ENCODE data around the gene ITGB5.
A peak's percentile ranks its signal among the peaks of the same experiment; 100 is the strongest.
"Not testable (repeated sequence)": the region's sequence is repeated elsewhere in the genome, so short reads cannot be mapped to it uniquely, and the experiment has no call there.

Gene ITGB5

DNA sequence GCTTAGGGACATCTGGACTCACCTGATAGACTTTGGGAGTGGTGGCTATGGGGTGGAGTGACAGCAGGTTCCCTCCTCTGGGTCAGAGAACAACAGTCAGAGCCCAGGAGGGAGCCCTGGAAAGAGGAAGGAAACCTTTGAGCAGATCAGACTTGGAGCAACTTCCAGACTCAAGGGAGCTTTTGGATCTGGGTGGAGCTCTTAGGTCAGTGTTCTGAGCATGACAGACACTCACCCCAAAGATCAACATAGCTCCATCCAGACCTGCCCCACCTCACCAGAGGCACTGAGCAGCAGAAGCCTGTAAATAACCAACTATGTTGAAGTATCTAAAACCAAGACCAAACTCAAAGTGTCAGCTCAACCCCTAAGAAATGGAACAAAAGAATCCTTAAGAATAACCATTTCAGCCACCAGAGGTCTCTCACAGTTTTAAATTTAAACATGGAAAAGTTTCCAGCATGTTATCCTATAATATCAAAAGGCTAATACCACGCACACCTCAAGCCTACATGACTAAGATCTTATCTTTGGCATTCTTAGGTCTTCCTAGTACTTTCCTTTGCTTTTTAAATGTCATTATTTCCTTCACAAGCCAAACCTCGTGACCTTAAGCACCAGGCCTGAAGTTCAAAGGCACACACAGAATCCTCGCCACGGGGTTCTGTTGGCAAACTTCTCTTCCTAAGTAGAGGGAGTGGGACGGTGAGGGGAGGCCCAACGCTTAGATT is 100.5 kb downstream of the ITGB5 start:
- DNase-seq = no peak

DNA sequence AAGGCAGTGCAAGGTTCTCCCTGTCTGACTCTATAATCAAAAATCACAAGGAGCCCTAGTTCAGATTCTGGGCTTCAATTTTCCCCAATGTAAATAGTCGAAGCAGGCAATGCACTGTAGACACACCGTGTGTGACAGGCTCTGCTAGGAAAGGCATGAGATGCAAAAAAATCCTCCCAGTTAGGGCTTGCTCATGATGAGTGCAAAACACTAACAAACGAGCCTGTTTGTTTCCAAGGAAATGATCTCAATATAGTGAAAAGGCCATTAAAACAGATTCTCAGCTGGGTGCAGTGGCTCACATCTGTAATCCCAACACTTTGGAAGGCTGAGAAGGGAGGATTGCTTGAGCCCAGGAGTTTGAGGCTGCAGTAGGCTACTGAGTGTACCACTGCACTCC is 101.2 kb downstream of the ITGB5 start:
- no peak for DNase-seq

GRCh38 chr3:124784686-124785382 is 102.3 kb downstream of the ITGB5 start:
- no peak for DNase-seq

GRCh38 chr3:124783696-124784095 is 103.5 kb downstream of the ITGB5 start:
- no peak for DNase-seq

- not testable (repeated sequence) for DNase-seq
Observed at GRCh38 chr3:124782377-124782712, 104.8 kb downstream of the ITGB5 start.

DNA sequence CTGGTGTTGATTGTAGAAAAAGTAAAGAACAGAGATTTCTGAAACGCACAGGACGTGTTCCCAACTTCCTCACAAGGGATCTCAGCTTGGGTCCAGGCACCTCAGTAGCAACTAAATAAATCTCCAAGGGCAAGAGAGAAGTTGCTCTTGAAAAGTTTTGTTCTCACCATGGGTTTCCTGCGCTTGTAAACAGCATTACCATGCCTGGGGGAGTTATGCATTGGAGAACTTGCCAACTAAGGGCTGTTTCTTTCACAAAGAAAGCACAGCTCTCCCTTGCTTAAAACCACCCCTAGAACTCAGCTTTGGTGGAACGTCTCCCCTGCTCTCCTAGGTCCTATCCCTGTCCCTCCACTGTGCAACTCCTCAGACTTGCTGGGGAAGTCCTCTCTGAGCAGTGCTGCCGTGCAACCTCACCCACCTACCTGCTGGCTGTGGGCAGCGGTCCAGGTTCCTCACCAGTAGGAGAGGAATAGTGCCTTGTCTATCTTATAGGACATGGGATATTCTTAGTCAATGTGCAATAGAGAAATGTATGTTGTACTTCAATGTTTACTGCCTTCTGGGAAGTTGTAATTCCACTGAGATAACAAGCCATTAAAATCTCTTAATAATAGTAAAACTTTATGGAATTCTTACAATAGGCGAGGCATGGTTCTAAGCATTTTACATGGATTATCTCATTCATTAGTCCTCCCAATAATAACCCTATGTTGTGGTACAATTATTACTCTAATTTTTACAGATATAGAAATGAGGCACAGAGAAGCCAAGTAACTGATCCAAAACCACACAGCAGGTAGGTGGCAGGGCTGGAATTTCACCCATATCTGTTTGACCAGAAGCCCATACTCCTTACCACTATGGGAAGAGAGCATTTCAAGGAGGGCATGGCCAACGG is 105.4 kb downstream of the ITGB5 start:
- DNase-seq = no peak

GRCh38 chr3:124780761-124781475 is 106.2 kb downstream of the ITGB5 start:
- no peak for DNase-seq

- DNase-seq = peak; percentile 5
Observed at GRCh38 chr3:124780356-124780755, 106.8 kb downstream of the ITGB5 start.

- no peak for DNase-seq
Observed at GRCh38 chr3:124779751-124780191, 107.4 kb downstream of the ITGB5 start.

GRCh38 chr3:124779116-124779515 is 108.0 kb downstream of the ITGB5 start:
- no peak for DNase-seq

DNA sequence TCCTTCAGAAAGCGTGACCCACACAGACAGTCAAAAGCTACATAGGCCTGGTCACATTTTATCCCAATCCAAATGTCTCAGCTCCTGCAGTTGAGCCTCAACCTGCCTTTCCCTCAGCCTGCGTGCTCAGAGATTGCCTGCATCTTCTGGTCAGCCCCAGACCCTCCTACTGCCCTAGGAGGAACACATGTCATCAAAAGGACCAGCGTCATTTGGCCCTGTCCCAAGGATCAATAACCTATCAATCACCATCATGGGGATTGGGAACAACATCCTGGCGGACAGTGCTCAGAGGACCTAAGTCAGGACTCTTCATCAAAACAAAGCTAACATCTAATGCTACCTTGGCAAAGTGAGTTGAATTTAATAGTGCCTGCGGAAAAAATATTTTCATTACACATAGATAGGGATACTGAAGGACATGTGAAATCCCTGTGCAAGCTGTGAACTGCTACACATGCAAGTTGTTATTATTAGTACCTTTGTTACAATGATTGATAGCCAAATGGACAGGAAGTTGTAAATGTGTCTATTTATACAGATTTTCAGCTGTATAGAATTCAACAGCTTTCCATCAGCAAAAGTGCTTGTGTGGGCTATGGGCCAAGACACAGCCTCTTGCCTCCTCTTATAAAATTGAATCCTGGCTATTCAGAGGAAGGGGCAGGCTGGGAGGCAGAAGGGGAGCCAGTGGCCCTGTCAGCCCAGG is 109.2 kb downstream of the ITGB5 start:
- no peak for DNase-seq

DNA sequence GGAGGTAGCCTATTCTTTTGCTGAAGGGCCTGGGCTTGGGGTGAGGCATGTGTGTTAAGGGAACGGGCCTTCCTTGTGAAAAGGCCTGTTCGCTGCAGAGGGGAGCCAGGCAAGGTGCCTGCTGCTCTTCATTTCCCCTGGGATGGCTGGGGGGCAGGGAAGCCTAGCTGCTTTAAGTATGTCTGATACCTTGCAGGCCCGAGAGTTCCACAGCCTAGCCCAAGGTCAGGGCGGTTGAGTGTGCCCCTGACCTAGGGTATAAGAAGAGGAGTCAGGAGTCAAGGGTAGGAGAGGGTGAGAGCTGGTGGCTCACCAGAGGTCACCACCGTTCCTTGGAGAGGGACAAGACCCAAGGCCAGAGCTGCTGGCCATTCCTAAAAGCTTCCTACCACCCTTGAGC is 110.3 kb downstream of the ITGB5 start:
- no peak for DNase-seq

- no peak for DNase-seq
Observed at GRCh38 chr3:124775877-124776276, 111.3 kb downstream of the ITGB5 start.

DNA sequence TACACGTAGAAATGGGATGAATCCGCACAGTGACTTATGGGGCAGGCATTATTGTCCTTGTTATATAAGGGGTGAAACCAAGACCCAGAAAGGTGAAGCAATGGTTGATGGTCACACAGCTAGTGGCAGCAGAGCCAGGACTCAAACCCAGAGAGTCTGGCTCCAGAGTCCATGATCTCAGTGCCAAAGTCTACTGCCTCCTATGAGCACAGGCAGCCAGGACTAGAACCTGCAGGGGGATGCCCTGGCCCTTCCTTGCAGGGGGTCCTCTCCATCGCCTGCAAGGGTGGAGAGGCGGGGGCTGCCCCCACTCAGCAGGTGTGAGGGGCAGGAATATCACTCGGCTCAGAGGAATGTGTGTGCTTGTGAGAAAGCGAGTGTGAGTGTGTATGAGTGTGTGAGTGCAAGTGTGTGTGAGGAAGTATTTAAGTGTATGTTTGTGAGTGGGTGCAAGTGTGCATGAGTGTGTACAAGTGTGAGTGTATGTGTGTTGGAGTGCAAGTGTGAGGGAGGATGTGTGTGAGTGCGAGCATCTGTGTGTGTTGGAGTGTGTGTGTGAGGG is 112.2 kb downstream of the ITGB5 start:
- DNase-seq = no peak

GRCh38 chr3:124774327-124774718 is 112.8 kb downstream of the ITGB5 start:
- no peak for DNase-seq

GRCh38 chr3:124773351-124774326 is 113.5 kb downstream of the ITGB5 start:
- no peak for DNase-seq

GRCh38 chr3:124772081-124772831 is 114.9 kb downstream of the ITGB5 start:
- no peak for DNase-seq

DNA sequence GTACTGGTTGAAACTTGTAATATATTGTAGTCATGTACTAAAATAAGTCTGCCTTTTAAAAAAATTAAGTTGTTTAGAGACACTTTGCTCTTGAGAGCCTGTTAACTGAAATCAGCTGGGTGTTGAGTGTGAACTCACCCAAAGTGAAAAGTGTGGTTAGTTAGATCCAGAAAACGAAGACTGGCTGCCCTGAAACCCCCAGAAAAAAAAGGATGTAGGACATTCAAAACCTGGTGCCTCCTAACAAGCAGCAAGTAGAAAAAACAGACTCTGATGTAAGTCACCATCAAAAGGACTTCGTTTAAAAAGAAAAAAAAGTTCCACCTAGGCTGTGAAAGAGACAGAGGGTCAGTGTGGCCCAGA is 116.1 kb downstream of the ITGB5 start:
- DNase-seq = no peak

- no peak for DNase-seq
Observed at GRCh38 chr3:124770336-124771082, 116.7 kb downstream of the ITGB5 start.

Data from KG1 (cell line).